WERI-Rb-1 (cell line): Measurements from ENCODE around the gene GPSM3.
A peak's percentile ranks its signal among the peaks of the same experiment; 100 is the strongest.

Source experiments
- DNase-seq: peaks from one replicate; pipeline ENCODE4 v3.0.0-alpha.2; 2020
- H3K27ac ChIP-seq: fragments of 250-450 bp; sonication (Bioruptor Pico); 2 replicates; pipeline ENCODE4 v1.5.1; 2020; ENCODE audit warnings: mild to moderate bottlenecking, moderate library complexity
- H3K27me3 ChIP-seq: fragments of 250-450 bp; sonication (Bioruptor Pico); 2 replicates; pipeline ENCODE4 v1.5.1; 2021; ENCODE audit warnings: mild to moderate bottlenecking, low read depth, moderate library complexity; ENCODE audit not compliant: insufficient read depth, severe bottlenecking
- H3K36me3 ChIP-seq: fragments of 250-450 bp; sonication (Bioruptor Pico); 2 replicates; pipeline ENCODE4 v1.5.1; 2020; ENCODE audit warnings: mild to moderate bottlenecking, moderate library complexity
- H3K4me3 ChIP-seq: 2 replicates; pipeline ENCODE4 v1.5.1; 2011; ENCODE audit warnings: low read depth, mild to moderate bottlenecking, control low read depth, low read length
- H3K9me3 ChIP-seq: fragments of 250-450 bp; sonication (Bioruptor Pico); 2 replicates; pipeline ENCODE4 v1.5.1; 2021; ENCODE audit warnings: mild to moderate bottlenecking, moderate library complexity; ENCODE audit not compliant: severe bottlenecking
- CTCF ChIP-seq: IDR thresholded peaks from 2 replicates; pipeline ENCODE4 v1.5.1; 2011; ENCODE audit warnings: low read depth, mild to moderate bottlenecking, control low read depth, inconsistent platforms, low read length

GPSM3 gene

DNA sequence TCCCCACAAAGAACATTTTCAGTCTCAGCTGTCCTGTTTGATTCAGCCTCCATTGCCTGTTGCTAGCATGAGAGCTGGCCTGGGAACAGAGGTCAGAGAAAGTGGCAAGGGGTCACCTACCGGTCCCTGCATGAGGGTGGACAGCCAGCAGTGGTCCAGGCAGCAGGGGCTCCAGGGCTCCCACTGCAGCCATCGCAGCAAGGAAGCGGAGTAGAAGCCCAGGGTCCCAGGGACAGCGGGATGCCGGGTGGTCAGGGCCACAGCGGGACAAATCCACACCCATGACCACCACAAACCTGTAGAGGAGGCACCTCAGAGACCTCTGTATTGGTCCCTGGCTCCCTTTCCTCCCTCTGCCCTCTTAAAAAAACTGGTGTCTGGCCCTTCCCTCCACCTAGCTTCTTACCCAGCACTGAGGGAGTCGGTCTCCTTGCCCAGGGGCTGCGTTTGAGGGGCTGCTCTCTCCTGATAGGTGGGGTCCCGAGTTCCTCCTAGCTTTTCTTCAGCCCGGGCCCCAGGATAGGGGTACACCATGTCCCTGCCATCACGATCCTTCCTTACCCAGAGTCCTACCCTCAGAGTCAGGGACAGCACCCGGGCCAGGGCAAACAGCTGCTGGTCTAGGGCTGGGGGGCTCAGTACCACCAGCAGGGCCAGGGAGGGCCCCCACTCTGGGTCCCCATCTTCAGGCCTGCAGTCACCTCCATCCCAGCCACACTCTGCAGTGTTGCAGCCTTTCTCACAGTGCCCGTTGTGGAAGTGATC, 8.4 kb upstream of the GPSM3 start:
- no peak for TF ChIP-seq CTCF
- Histone ChIP-seq H3K27me3 (no peaks in the 10 kb centered on the region), H3K36me3 (peaks cover 3% of the 10 kb centered on the region; the same call in 1 of the 2 replicates), H3K4me3 (no peak overlapping the region), H3K9me3 (no peaks in the 10 kb centered on the region), H3K27ac (no peak overlapping the region)
- DNase-seq = no peak

GRCh38 chr6:32198866-32199265, 6.4 kb upstream of the GPSM3 start:
- no peak overlapping the region for H3K4me3 ChIP-seq
- no peaks in the 10 kb centered on the region for H3K9me3 ChIP-seq
- peaks cover 3% of the 10 kb centered on the region; the same call in 1 of the 2 replicates for H3K36me3 ChIP-seq
- no peaks in the 10 kb centered on the region for H3K27me3 ChIP-seq
- no peak for DNase-seq
- TF ChIP-seq CTCF = no peak
- no peak overlapping the region for H3K27ac ChIP-seq

DNA sequence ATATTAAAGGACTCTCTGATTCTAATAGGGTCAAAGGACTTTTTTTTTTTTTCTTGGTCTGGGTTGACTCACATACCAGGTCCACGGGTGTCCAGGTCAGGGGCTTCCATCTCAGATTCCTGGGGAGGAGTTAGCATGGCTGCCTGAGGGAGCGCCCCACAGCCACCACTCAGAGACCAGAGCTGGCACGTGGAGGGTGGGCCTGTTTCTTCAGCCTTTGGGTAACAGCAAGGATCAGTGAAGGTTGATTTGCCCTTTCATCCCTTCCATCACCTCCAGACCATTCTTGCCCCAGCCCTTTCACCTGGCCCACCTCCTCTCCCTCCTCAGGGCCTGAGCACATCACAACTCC, 5.9 kb upstream of the GPSM3 start:
- DNase-seq = no peak
- TF ChIP-seq CTCF = no peak
- peaks cover 3% of the 10 kb centered on the region; the same call in 1 of the 2 replicates for H3K36me3 ChIP-seq
- H3K9me3 ChIP-seq = no peaks in the 10 kb centered on the region
- H3K27ac ChIP-seq = no peak overlapping the region
- H3K27me3 ChIP-seq = no peaks in the 10 kb centered on the region
- H3K4me3 ChIP-seq = no peak overlapping the region

- Histone ChIP-seq H3K27me3 (no peaks in the 10 kb centered on the region), H3K4me3 (peak overlapping the region; percentile 96), H3K9me3 (no peaks in the 10 kb centered on the region), H3K36me3 (peaks cover 3% of the 10 kb centered on the region; the same call in 1 of the 2 replicates), H3K27ac (peak overlapping the region; percentile 100)
- peak; percentile 74 for DNase-seq
- no peak for TF ChIP-seq CTCF
These were observed 4.5 kb upstream of the GPSM3 start for GRCh38 chr6:32196682-32197616.

DNA sequence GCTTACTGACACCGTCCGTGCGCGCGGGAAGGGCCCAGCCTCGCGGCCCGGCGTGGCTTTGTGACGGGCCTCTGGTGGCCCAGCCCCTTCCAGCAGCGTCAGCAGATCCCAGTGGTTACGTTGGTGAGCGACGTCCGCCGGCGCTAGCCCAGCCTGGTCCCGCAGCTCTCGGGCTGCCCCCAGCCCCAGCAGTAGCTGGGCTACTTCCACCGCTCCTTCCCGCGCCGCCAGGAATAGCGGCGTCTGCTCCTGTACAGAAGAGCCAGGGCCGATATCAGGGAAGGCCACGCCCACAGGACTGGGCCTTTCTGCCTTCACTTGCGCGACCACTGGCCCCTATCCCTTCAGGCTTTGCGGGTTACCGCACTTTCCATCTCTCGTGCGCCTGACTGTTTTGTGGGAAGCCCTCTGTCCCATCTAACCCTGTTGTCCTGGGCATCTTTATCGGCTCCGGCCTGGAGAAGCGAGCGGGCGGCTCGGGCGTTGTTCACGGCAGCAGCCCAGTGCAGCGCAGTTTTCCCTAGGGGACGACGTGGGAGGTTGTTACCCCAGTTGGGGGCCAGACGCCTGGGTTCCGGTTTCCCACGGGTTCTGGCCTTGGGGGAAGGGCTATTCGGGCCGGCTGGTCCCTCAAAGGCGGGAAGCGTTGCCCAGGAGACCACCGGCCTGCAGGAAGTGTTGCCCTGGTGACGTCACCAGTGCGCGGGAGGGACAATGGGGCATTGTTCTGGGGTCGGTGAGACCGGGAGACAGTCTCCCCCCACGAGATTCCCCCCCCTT, 3.6 kb upstream of the GPSM3 start:
- Histone ChIP-seq H3K27me3 (no peaks in the 10 kb centered on the region), H3K9me3 (no peaks in the 10 kb centered on the region), H3K36me3 (peaks cover 3% of the 10 kb centered on the region; the same call in 1 of the 2 replicates), H3K4me3 (peak overlapping the region; percentile 96), H3K27ac (peak overlapping the region; percentile 100)
- peak; percentile 97 for DNase-seq
- no peak for TF ChIP-seq CTCF
